ENCODE measurements around the gene NFAM1.

The NFAM1 gene

DNA sequence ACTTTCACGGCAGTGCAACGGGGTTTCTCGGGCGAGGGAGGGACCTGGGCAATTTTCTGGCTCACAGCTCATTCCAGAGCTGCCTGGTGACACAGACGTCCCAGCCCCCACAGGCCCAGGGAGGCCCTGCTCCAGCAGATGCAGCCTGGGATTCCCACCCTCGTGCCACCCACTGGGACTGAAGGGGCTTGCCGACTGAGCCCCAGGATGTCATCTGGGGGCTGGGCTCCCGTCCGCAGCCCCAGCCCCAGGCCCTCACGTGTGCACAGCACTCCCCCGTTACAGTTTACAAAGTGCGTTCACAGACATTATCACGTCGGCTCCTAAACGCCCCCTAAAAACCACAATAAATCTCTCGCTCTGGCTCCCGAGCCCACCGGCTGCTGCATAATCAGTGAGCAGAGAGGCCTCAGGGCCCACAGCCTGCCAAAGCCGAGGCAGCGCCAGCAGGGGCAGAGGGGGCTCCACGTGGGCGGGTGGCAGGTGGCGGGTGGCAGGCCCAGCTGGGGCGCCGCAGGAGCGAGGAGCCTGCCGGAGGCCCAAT, 84.8 kb downstream of the NFAM1 start:
- no peak overlapping the region for H3K4me2 ChIP-seq
- no peak overlapping the region for H2AFZ ChIP-seq (ENCODE audit: low read depth)
- H3K27me3 ChIP-seq (ENCODE audit: insufficient read depth, low read depth), result no peaks in the 10 kb centered on the region
- no peaks in the 10 kb centered on the region for H3K79me2 ChIP-seq (ENCODE audit: insufficient read depth, low read depth)
- peaks cover 5% of the 10 kb centered on the region for H3K4me1 ChIP-seq (ENCODE audit: low read depth, poor library complexity, severe bottlenecking)
- no peaks in the 10 kb centered on the region for H3K36me3 ChIP-seq (ENCODE audit: insufficient read depth)
- no peak overlapping the region for H3K27ac ChIP-seq
- no peaks in the 10 kb centered on the region for H4K20me1 ChIP-seq (ENCODE audit: insufficient read depth)
- TF ChIP-seq, protein P1, sequence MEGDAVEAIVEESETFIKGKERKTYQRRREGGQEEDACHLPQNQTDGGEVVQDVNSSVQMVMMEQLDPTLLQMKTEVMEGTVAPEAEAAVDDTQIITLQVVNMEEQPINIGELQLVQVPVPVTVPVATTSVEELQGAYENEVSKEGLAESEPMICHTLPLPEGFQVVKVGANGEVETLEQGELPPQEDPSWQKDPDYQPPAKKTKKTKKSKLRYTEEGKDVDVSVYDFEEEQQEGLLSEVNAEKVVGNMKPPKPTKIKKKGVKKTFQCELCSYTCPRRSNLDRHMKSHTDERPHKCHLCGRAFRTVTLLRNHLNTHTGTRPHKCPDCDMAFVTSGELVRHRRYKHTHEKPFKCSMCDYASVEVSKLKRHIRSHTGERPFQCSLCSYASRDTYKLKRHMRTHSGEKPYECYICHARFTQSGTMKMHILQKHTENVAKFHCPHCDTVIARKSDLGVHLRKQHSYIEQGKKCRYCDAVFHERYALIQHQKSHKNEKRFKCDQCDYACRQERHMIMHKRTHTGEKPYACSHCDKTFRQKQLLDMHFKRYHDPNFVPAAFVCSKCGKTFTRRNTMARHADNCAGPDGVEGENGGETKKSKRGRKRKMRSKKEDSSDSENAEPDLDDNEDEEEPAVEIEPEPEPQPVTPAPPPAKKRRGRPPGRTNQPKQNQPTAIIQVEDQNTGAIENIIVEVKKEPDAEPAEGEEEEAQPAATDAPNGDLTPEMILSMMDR (conservative IDR thresholded peaks at IDR 0.05; ENCODE audit: low read depth, low read length), result no peak
- H3K4me3 ChIP-seq (IDR thresholded peaks at IDR 0.05; ENCODE audit: insufficient read depth, low read depth, low read length), result no peak overlapping the region
- no peak overlapping the region for H3K9ac ChIP-seq

DNA sequence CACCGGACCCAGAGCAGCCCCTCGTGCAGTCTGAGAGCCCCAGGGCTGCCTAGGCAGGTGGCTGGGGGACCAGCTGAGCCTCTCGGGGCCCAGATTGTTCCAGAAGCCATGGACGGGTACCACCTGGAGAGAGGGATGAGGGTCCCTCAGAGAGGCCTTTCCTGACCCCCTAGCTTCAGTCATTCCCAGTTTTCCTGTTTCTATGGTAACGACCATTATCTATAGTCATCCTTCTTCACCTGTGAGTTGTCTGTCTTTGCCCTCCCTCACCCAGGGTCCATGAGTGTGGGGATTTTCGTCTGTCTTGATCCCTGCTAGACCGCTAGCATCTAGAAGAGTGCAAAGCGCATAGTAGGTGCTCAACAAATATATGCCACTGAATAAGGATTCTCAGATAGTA, 85.5 kb downstream of the NFAM1 start:
- Histone ChIP-seq H3K4me2 (no peak overlapping the region), H4K20me1 (ENCODE audit: insufficient read depth) (no peaks in the 10 kb centered on the region), H2AFZ (ENCODE audit: low read depth) (no peak overlapping the region), H3K36me3 (ENCODE audit: insufficient read depth) (no peaks in the 10 kb centered on the region), H3K4me1 (ENCODE audit: low read depth, poor library complexity, severe bottlenecking) (peaks cover 5% of the 10 kb centered on the region), H3K4me3 (IDR thresholded peaks at IDR 0.05; ENCODE audit: insufficient read depth, low read depth, low read length) (no peak overlapping the region), H3K79me2 (ENCODE audit: insufficient read depth, low read depth) (no peaks in the 10 kb centered on the region), H3K27me3 (ENCODE audit: insufficient read depth, low read depth) (no peaks in the 10 kb centered on the region), H3K27ac (no peak overlapping the region), H3K9ac (no peak overlapping the region)
- TF ChIP-seq, protein P1 (conservative IDR thresholded peaks at IDR 0.05; ENCODE audit: low read depth, low read length), result no peak

DNA sequence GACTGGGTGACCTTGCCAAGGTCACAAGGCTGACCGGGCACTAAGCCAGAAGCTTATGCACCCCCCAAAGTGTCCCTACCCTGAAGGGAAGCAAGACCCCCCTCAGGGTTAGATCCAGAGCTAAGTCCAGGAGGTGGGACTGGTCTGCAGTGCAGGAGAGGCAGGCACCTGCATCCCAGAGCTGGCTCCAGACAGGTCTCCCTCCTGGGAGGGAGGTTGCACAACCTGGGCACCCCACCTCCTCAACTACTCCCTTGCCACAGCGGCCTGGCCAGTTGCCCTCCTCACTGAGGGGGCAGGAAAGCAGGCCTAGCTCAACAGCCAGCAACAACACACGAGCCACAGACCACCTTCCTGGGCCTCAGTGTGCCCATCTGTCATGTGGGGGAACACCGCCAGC, 86.7 kb downstream of the NFAM1 start:
- Histone ChIP-seq H3K4me2 (no peak overlapping the region), H2AFZ (ENCODE audit: low read depth) (no peak overlapping the region), H3K4me1 (ENCODE audit: low read depth, poor library complexity, severe bottlenecking) (peaks cover 5% of the 10 kb centered on the region), H4K20me1 (ENCODE audit: insufficient read depth) (no peaks in the 10 kb centered on the region), H3K27ac (no peak overlapping the region), H3K27me3 (ENCODE audit: insufficient read depth, low read depth) (no peaks in the 10 kb centered on the region), H3K4me3 (IDR thresholded peaks at IDR 0.05; ENCODE audit: insufficient read depth, low read depth, low read length) (no peak overlapping the region), H3K9ac (no peak overlapping the region), H3K79me2 (ENCODE audit: insufficient read depth, low read depth) (no peaks in the 10 kb centered on the region), H3K36me3 (ENCODE audit: insufficient read depth) (no peaks in the 10 kb centered on the region)
- TF ChIP-seq, protein P1 (conservative IDR thresholded peaks at IDR 0.05; ENCODE audit: low read depth, low read length), result no peak

DNA sequence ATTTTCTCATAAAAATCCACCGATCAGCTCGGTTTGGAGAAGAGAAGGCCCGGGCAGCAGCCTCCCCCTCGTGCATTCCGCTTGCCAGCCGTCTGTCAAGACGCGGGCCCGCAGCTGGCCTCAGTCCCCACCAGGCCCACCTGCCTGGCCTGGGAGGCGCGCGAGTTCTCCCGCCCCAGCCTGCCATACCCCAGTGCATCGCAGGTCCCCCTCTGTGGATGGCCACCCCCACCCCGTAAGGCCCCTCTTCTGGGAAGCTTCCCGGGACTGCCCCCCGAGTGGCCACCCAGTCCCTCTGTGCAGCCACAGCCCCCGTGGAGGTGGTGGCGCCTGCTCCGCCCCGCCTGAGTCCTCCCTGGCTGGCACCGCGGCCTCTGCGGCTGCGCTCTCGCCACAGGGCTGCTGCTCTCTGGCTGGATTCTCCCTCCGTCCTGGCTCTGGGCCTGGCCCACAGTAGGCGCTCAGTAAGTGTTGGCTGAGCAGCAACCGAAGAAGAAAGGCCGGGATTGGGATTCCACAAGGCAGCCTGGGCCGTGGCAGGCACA, 87.8 kb downstream of the NFAM1 start:
- Histone ChIP-seq H3K4me1 (ENCODE audit: low read depth, poor library complexity, severe bottlenecking) (peaks cover 5% of the 10 kb centered on the region), H2AFZ (ENCODE audit: low read depth) (no peak overlapping the region), H3K4me3 (IDR thresholded peaks at IDR 0.05; ENCODE audit: insufficient read depth, low read depth, low read length) (no peak overlapping the region), H3K36me3 (ENCODE audit: insufficient read depth) (no peaks in the 10 kb centered on the region), H3K79me2 (ENCODE audit: insufficient read depth, low read depth) (no peaks in the 10 kb centered on the region), H4K20me1 (ENCODE audit: insufficient read depth) (no peaks in the 10 kb centered on the region), H3K9ac (no peak overlapping the region), H3K4me2 (no peak overlapping the region), H3K27me3 (ENCODE audit: insufficient read depth, low read depth) (no peaks in the 10 kb centered on the region), H3K27ac (no peak overlapping the region)
- TF ChIP-seq, protein P1 (conservative IDR thresholded peaks at IDR 0.05; ENCODE audit: low read depth, low read length), result no peak

Data from KMS-11 (cell line).